NCI-H2227 treated with DMSO at 0.1 percent for 48 hours (cell line): ENCODE measurements around the gene PIGC.

Source experiments
- DNase-seq: peaks from one replicate; lab custom pipeline; 2025; lab: John Stamatoyannopoulos, UW

The PIGC gene

DNA sequence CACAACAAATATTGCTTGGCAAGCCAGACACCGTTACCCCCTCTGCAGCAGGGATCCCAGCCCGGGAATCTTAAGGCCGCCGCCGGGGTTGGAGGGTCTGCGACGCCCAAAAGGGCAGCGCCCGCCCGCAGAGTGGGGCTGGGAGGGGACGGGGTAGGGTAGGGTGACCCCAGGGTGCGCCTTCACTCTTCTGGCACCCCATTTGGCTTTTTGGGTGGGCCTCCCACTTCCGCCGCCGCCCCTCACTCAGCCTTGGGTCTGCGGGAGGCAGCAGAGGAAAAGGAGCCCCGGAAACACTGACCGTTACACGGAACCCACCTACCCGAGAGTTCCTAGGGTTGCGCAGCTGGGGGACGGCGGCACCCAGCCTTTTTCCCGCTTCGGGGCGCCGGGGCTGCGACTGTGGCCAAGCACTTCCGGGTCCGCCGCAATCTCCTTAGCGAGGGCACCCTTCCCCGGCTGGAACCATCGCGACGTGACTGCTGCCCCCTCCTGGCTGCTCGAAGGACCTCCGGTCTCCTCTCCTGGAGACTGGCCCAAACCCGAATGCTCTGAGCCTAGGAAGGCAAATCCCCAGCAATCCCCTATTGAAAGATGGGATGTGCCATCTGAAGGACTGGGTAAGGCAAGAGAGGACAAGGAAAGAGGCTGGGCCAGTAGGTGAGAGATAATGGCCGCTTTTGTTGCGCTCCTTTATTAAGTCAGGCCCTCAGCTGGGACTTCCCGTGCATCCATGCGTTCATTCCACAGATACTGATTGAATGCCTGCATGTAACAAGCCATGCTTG, at the start of gene PIGC:
Gene PIGC (minus strand): TSS at position 404 of the 788 bp plus-strand sequence. CDS start 1,447 bp downstream, outside the sequence.
- DNase-seq = peak; percentile 86

DNA sequence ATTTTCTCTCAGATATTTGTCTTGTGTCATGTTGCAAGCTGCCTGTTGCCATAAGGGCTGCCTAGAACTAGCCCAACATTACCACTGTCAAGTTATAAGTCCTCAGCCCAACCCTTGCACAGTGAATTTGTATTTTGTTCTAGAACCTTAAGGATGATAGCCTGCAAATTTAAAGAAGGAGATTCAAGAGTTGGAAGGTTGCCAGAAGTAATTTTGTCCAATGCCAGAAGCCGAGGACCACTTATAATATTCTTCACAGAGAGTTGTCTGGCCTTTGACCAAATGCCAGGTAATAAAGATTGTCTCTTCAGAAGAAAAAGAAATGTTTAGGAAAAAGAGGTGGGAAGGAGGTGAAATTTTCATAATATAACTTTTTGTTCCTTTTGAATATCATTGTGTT, 48.6 kb upstream of the PIGC start:
- DNase-seq = no peak

DNA sequence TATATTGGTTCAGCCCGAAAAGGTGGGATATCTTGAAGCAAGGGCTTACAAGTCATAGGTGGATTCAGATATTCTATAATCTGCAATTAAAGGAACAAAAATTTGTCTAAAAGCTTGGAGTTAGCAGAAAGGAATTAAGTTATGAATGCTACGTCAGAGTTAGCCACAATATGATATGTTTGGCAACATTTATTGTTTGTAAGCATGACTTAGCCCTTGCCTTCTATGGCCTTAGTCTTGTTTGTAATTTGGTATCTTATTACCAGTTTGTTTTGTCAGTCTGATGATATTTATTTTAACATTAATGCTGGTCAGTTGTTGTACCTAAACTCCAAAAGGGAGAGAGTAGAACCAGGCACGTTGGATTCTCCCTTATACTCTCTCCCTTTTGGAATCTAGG, 46.0 kb upstream of the PIGC start:
- no peak for DNase-seq

DNA sequence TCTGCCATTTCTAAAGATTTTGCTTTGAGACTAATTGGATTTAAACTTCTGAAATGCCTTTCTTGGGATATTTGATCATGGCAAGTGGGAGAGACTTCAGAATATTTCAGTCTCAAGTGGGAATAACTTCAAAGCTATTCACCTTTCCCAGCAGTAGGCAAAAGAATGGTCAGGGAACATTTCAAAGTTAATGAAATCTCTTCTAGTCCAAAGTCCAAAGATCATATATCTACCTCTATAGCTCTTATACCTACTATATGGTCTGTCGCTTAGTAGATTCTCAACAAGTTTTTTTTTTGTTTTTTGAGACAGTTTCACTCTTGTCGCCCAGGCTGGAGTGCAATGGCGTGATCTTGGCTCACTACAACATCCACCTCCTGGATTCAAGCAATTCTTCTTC, 44.5 kb upstream of the PIGC start:
- DNase-seq = no peak

DNA sequence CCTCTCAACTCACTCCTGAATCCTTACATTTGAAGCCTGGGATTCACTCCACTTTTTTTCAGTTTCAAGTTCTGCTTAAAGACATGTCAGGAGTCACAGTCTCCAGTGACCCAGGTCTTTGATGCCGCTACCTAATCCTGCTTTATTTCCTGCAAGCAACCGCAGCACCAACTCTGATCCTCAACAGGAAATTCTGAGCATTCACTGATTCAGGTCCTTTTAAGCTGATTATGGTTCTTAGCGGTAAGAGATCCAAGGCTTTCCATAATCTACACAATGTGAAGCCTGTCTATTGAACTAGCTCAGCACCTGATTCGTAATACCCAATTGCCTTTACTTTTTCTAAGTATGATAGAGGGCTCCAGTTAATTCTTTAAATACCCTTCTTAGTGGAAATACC, 43.7 kb upstream of the PIGC start:
- DNase-seq = no peak

DNA sequence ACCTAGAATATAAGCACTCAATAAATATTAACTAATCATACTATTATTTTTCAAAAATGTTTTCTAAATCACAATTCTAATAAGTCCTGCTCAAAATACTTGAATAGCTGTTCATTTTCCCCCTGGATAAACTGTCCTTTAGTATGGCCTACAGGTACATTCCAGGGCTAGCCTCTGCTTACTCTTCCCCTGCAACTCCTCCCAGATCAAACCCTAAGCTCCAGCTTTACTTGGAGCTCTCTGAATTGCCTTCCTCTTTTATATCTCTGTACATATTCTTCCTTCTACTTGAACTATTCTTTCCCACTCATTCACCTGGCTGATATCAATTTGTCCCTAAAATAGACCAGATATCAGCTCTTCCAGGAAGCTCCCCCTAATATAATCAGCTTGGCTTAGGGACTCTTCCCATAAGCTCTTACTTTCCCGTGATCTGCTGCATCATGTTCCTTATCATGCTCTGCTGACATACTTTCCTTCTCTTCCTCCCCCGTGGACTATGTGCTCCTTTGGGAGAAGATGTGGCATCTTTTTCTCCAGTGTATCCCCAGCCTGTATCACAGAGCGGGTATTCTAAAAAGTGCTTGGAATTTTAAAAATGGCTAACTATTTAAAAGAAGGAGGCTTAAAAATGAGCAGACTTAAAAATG, 43.1 kb upstream of the PIGC start:
- no peak for DNase-seq

DNA sequence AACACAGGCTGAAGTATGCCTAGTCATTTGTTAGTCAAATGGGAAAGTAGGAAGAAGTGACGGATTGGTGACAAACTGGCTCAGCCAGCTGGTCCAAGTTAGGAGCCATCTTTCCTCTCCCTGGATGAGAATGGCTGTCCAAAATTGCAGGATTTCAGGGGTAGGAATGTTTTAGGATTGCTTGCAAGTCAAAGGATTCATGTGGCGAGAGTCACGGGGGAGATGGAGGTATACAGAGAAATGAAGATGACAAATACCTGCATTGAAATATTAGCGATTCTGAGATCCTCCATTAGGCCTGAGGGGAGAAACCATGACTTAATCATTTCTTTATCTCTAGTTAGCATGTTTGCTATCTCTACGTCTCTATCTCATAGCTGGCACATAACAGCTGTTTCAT, 41.8 kb upstream of the PIGC start:
- DNase-seq = no peak

DNA sequence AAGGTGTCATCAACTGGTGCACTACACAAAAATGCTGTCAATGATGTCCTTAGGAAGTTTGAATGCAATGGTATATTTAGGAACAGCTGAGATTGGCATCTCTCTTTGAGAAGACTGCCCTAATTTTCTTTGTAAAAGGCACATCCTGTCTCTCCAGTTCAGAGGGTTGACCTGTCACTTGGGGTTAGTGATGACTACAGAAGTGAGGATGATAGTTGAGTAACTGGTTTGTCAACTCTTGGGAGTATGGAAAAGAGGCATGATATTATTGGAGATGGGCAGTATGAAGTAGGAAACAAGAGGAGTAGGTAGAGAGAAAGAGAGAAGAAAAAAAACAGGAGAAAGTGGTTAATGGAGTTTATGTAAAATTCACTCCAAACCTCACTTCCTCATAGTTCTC, 40.4 kb upstream of the PIGC start:
- no peak for DNase-seq

DNA sequence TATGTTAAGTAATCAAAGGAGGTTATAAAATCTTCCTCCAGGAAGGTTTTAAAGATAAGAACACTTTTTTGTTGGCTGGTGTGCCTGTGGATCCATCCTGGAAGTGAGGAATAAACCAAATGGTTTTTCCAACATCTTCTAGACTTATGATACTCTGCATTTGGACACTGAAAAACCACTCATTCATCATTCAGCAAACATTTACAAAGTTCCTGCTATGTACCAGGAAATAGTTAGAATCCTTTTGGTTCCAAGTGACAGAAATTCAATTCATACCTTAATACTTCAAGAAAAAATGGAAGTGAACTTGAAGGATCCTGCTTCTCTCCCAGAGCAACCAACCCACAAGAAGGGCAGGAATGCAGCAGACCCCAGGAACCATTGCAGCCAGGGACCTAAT, 39.6 kb upstream of the PIGC start:
- no peak for DNase-seq

DNA sequence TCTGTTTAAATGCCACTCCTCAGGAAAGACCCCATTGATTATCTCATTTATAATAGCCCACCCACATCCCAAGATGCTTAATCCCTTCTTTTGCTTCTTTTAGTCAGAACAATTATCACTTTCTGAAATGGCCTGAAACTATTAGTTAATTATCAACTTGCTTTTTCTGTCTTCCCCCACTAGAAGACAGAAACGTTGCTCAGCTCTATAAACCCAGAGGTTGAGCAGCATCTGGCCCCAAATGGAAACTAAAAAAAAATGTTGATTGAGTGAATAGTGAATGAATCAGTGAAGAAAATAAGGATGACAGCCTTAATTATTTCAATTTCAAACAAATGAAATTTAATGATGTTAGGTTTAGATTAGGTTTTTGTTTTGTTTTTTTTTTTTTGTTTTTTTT, 38.2 kb upstream of the PIGC start:
- DNase-seq = no peak

DNA sequence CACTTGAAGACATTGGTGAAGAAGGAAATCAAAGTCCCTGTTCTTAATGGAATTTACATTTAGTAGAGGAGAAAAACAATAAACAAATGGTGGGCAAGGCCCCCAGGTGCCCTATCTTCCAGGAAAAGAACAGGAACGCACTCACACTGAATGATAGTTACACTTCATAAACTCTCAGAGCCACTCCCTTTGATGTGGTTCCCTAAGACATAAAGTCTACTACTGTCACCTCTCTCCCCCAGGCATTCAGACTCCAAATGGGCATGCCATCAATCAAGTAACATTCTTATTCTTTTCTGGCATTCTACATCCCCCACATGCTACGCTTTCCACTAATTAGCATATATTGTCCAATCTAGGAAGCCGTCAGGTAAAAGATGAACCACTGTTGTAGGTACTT, 36.6 kb upstream of the PIGC start:
- DNase-seq = no peak

DNA sequence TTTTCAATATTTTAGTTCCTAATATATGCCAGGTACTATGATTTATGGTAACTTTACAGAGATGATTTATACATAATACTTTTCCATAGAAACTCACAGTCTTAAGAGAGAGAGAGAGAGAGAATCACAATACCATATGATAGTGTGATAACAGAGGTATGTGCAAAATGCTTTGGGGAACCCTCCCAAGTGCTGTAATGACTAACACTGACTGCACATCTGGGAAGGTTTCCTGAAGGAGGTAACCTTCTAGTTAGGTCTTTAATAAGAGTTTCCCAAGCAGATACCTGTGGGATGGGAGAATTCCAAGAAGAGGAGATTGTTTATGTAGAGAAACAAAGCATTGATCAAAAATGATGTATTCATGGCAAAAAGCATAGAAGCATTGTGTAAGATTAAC, 34.6 kb upstream of the PIGC start:
- DNase-seq = no peak

DNA sequence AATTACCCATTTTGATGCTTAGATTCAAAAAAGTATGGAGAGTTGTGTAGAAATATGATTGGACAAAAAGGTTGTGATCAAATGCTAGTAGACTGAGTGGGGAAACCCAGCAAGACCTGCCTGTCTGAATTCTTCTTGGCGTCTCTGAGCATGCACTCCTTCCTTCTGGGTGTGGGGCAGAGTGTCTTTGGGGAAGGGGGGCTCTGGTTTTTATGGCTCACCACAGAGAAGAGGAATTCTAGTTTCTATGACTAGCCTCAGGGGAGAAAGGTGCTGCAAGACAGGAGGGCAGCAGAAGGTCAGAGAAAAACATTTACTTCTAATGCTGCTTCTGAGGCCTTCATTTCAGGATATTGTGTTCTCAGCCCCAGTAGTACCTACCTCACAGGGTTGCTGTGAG, 33.9 kb upstream of the PIGC start:
- DNase-seq = no peak

DNA sequence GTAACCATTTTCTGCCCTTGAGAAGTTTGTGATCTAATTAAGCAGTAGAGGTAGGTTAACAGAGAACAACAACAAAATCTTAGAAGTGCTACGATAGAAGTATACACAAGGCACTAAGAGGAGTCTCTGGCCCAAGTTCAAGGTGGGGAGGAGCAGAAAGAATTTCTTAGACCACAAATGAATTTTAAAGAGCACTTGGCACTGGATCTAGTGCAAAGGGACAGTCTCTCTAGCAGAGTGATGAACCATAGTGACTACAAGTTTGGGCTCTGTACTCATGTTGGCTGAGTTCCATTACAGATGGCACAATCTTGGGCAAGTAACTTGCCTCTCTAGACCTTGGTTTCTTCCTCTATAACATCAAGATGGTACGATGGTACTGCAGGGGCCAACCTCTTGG, 33.3 kb upstream of the PIGC start:
- DNase-seq = no peak

DNA sequence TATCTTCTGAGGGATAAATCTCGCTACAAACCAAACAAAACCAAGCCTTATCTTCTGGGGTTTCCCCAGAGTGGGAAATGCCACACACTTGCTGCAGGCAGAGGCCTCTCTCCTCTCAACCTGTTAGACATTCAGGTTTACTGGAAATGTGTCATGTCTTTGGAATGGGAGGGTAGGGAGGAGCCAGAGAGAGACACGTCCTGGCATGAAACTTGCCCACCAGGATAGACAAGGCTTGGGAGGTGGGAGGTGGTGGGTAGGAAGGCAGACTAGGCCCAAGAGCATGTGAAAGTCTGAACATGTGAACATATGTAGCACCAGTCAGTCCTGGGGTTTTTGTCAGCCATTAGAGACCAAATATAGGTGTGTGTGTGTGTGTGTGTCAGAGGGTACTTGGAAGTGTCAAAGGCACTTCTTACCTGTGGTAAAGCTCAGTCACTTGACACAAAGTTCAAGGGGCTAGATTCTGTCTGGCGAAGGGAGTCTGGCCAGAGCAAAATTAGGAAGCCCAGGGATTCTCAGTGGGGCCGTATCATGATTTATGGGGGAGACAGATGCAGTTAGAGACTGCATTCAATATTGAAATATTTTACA, 32.4 kb upstream of the PIGC start:
- DNase-seq = no peak

DNA sequence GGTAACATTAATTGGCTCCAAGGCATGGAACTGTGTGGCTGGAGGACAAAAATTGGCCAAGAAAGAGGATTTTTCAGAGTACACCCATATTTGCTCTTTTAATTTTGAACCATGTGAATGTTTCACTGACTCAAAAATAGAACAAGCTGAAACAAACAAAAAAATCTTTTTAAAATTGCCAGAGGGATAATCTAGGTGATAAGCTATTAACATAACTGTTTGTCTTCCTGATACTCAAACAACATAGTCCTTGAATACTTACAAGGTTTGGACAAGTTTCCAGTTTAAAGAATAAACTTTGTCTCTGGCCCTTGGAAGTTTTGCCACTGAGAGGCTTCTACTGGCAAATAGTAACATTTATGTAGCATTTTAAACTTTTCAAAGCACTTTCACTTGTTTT, 30.0 kb upstream of the PIGC start:
- DNase-seq = no peak

DNA sequence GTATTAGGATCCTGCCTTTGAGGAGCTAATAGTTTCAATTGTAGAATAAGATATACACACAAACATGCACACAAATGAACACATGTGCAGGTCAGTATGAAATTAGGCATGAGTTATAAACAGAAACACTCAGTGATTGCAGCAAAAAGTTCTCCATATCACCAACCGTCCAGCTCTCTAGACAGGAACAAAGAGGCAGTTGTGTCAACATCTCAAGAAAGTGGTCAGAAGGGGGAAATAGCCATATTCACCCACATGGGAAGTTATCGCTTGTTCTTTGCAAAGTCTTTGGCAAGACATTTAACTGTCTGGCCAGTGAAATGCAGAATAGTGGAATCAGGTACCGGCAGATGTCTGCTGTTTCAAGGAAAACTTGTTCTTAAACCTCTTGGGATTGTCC, 29.4 kb upstream of the PIGC start:
- no peak for DNase-seq

DNA sequence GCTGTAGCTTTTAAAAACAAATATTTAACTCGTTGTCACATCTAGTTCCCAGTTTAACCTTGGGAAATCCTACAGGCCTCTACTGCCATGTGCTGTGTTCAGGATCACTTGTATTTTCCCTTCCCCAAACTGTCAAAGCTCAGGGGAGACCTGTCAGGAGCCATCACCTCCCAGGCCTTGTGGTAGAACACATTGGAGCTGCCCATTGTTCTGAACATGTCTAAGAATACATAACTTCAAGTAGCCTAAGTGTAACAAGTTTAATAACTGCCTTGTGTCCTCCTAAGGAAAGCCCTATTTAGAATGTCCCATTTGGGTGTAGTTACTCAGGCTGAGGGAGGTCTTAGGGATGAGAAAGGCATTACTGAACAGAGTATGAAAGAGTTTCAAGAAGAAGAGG, 28.6 kb upstream of the PIGC start:
- DNase-seq = no peak

DNA sequence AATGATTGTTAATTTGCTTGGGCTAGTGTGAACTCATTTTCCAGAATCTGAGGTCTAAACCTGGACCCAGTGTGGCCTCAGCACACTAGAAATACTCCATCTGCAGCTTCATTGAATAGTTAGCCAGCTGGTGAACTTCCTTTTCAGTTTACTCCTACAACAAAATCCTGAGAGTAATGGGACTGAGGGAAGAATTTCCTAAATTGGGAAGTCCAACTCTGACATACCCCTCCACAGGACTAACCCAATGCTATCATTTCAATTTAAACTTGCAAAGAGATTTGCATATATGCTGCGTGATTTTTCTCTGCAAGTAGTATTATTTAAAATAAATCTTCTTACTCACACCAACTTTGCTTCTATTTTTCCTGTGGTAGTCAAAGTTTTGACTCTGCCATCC, 27.8 kb upstream of the PIGC start:
- DNase-seq = no peak

DNA sequence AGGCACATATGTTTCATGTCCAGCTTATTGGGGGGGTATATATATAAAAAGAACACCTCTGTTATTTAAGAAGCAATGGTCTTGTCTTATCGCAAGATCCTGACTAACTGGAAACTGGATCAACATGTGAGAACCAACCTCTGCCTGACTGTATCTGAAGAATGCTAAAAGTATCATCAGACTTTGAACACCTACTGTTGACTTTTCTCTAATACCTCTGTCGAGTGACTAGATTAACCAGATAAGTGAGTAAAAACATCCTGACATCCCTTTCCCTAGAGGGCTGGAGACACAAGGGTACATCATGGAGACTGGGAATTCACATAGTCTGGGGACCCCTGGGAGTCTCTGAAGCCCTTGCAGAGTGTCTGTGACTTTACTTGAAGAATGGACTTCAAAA, 26.3 kb upstream of the PIGC start:
- no peak for DNase-seq

DNA sequence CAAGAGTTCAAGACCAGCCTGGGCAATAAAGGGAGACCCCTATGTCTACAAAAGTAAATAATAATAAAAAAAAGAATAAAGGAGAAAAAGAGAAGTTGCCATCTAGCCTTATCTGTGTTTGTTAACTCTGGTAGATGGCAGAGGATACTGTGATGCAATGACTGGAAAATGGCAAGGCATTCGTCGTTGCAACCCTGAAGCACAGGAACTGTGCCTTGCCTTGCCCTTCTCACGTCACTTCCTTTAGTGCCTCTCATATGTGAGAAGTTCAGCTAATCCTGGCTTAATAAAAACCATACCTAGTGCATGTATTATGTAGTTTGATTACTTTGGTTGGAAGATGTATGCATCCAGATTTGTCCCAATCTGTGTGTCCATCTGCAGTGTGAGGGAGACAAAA, 25.8 kb upstream of the PIGC start:
- no peak for DNase-seq

DNA sequence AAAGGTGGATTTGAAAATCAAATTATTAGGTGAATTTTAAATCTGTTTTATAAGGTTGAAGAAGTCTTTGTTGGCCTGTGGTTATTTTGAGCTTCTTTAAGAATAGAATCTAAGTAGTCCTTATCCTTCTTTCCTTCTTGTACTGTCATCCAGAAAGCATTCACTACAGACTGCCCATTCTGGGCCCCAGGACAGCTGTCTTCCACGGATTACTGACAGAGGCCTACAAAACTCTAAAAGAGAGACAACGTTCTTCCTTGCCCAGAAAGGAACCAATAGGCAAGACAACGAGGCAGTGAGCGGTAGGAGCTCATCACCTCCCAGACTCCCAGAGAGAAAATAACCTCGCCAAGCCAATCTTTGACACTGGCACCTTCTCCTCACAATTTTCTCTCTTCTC, 24.4 kb upstream of the PIGC start:
- DNase-seq = no peak

DNA sequence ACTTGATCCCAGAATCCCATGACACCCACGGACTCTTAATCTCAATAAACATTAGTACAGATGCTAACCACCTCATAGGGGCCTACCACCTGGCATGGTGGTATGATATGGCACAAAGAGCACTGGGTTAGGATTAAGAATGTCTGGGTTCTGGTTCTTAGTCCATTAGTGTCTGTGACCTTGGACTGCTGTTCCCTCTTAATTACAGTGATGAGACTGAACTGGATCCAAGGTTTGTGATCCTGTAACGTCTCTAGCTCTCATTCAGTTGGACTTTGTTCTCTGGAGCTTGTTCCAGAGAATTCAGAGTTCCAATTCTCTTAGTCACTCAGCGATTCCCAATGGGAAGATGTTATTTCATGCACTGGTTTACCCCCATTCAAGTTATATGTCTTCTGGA, 23.6 kb upstream of the PIGC start:
- no peak for DNase-seq
